AML-193 (cell line): ENCODE measurements around the gene ALDH16A1.

Experiments used
- DNase-seq, 2 experiments: peaks; one replicate each; lab custom pipeline; 2025; lab: John Stamatoyannopoulos, UW

Gene ALDH16A1

DNA sequence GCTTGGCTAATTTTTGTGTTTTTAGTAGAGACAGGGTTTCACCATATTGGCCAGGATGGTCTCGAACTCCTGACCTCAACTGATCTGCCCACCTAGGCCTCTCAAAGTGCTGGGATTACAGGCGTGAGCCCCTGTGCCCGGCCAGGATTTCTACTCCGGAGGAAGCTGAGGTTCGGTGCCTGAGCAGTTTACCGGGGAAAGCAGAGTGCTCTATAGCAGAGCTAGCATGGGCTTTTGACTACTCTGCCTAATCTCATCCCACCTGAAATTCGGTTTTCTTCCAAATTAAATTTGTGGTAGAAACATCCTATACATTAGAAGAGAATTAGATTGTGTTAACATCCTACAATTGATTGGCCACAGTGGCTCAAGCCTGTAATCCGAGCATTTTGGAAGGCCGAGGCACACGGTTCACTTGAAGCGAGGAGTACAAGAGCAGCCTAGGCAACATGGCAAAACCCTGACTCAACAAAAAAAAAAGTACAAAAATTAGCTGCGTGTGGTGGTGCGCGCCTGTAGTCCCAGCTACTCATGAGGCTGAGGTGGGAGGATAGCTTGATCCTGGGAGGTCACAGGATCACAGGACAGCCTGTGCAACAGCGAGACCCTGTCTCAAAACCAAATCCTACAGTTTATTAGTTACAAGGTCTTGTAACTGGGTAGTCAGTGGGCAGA lies 36.0 kb downstream of the ALDH16A1 start:
- no peak for DNase-seq

DNA sequence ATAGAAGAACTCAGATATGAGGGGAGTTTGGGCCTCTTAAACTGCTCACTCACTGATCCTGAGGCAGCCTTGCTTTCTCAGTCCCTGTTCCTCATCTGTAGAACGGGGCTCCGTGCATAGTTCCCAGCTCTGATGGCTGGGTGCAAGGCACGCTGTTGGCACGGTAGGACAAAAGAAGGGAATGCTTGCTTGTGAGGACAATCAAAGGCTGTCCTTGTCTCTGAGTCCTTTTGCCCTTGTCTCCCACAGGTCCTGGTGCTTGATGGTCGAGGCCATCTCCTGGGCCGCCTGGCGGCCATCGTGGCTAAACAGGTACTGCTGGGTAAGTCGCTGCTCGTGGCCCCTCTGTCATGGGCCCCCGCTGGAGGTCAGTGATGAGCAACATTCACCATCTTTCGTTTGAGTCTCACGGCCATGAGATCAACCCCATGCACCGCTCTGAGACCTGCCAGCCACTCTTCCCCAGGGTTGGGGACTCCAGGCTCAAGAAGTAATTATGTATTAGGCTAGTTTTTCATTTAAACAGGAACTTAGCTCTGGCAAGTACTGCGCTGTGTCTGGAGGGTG lies 36.7 kb downstream of the ALDH16A1 start:
- DNase-seq, result no peak

DNA sequence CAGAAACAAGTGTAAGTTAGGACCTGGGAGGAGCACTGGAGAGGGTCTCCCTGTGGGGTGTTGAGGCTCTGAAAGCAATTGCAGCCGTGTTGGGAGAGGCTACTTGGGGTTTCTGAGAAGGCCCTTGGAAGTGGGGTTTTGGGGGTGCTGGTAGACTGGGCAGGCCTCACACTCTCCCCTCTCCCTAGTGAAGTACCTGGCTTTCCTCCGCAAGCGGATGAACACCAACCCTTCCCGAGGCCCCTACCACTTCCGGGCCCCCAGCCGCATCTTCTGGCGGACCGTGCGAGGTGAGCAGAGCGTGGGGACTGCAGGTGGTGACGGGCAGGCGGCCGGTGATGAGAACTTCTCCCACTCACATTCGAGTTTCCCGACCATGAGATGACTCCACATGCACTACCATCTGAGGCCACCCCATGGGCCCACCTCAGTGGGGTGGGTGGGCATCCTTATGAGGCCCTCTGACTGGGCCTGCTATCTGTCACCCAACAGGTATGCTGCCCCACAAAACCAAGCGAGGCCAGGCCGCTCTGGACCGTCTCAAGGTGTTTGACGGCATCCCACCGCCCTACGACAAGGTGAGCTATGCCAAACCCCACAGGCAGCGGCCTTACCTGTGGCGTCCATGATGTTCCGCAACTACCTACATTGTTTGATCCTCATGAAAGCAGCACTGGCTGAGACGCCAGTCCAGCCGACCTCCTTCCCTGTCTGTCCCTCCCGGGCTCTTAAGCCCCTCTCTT lies 37.4 kb downstream of the ALDH16A1 start:
- DNase-seq, result no peak

DNA sequence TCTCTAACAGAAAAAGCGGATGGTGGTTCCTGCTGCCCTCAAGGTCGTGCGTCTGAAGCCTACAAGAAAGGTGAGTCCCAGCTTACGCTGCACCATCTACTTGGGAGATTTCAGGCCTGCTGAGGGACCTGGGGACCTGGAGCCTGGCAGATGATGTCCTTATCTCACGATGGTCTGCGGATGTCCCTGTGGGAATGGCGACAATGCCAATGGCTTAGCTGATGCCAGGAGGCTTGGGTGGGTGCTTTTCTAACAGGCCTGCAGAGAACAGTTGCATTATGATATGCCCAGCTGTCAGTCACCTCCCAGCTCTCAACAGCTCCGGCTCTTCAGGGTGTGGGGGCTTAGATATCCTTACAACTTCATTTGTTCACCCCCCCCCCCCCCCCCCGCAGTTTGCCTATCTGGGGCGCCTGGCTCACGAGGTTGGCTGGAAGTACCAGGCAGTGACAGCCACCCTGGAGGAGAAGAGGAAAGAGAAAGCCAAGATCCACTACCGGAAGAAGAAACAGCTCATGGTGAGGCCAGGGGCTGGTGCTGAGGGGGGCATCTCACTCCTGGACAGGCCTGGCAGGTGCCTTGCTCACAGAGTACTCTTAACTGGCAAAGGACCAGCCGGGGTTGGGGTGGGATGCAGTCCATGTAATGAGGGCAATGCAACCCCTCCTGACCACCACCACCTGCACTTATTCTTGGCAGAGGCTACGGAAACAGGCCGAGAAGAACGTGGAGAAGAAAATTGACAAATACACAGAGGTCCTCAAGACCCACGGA lies 38.2 kb downstream of the ALDH16A1 start:
- DNase-seq, result no peak

DNA sequence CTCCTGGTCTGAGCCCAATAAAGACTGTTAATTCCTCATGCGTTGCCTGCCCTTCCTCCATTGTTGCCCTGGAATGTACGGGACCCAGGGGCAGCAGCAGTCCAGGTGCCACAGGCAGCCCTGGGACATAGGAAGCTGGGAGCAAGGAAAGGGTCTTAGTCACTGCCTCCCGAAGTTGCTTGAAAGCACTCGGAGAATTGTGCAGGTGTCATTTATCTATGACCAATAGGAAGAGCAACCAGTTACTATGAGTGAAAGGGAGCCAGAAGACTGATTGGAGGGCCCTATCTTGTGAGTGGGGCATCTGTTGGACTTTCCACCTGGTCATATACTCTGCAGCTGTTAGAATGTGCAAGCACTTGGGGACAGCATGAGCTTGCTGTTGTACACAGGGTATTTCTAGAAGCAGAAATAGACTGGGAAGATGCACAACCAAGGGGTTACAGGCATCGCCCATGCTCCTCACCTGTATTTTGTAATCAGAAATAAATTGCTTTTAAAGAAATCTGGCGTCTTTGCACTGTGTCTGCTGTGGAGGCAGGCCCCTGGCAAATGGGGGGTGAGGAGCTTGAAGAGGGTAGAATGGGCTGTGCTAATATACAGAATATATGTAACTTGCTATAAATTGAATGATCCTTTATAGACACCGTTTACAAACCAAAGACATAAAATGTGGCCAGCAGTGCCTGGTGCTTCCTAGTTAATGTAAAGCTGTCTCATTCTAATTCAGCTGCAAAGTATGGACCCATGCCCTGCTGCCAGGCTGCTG lies 39.0 kb downstream of the ALDH16A1 start:
- DNase-seq, result no peak

DNA sequence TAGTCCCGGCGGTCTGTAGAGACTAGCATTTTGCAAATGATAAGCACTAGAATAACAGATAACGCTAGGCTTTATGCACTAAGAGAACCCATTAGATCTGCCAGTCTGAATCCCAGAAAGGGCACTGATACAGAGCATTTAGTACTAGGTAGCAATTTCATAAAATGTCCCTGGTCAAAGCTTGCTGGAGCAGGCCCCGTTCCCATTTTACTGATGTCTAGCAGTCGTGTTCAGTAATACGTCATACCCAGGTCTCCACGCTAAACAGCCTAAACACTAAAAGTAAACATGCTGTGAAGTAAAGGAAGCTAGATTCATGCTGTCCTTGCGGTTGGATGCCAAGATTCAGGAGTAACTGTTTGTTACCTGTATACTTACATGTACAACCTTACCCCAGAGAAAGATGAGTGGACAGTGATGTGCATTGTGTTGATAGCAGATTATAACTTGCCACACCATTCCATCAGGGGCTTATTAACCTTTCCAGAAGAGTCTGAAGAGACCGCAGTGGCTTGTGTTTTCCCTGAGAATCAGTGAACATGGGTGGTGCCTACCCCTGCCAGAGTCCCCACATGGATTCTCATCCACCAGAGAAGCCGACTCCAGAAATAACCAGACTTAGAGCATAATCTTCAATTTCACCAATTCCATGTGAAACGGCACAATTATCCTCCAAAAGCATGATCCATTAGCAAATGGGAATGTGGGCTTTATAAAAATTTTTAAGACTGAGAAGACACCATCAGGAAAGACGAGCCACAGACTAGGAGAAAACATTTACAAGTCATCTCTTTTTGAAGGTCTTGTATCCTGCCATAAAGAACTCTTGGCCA lies 39.8 kb downstream of the ALDH16A1 start:
- DNase-seq, result no peak

DNA sequence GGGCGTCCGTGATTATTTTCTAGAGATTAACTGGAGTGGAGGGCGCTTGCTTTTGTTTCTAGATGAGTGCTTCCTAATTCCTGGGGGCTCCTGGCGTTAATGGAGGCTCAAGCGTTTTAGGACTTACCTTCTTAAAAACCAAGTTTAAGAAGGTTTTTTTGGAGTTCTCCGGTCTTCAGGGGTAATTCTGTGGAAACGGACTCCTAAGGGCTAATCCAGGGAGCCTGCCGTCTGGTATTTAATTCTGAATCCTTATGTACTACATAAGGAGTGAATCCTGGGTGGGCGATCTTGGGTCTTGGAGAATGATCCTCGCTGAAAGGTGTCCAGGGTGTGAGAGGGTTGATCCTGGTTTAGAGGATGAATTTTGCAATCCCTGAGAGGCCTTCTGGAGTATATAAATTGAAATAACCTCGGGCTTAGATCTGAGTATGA lies 43.6 kb downstream of the ALDH16A1 start:
- no peak for DNase-seq

DNA sequence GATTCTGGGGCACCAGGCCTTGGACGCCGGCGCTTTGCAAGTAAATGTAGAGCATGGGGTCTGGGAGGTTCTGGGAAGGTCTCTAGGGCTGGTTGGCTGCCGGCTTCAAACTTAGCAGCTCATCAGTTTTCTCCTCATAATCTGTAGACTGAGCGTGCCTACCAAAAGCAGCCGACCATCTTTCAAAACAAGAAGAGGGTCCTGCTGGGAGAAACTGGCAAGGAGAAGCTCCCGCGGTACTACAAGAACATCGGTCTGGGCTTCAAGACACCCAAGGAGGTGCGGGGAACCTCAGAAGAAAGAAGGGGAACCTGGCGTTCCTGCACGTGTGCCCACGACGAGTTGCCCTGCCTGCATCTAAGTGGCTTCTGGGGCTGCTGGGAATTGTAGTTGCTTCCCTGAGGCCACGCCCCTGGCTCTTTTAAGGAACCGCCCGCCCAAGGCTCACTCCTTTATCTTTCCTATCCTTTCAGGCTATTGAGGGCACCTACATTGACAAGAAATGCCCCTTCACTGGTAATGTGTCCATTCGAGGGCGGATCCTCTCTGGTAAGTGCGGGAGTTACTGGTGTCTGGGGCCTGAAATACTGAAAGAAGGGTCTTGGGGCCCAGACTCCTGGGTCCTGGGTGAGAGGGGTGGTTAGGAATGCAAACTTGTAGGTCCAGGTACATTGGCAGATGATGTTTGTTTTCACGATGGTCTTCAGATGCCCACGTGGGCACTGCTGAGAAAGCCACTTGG lies 44.2 kb downstream of the ALDH16A1 start:
- DNase-seq, result peak; percentile 84 to 87

DNA sequence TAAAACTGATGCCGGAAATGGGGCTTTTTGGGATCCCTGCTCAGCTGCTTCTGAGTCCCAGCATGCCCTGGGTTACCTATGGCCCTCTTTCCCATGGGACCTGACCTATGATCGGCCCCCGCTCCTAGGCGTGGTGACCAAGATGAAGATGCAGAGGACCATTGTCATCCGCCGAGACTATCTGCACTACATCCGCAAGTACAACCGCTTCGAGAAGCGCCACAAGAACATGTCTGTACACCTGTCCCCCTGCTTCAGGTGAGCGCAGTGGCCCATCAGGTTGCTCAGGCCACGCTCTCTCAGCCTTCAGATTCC lies 44.7 kb downstream of the ALDH16A1 start:
- DNase-seq, result no peak

DNA sequence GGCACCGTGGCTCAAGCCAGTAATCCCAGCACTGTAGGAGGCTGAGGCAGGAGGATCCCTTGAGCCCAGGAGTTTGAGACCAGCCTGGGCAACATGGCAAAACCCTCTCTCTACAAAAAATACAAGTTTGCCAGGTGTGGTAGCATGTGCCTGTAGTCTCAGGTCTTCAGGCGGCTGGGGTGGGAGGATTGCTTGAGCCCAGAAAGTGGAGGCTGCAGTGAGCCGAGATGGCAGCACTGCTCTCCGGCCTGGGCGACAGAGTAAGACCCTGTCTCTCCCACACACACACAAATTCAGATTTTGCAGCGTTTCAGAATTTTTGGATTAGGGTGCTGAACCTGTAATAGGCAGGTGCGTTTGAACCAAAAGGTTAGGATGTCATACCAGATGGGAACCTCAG lies 45.5 kb downstream of the ALDH16A1 start:
- DNase-seq, result no peak

DNA sequence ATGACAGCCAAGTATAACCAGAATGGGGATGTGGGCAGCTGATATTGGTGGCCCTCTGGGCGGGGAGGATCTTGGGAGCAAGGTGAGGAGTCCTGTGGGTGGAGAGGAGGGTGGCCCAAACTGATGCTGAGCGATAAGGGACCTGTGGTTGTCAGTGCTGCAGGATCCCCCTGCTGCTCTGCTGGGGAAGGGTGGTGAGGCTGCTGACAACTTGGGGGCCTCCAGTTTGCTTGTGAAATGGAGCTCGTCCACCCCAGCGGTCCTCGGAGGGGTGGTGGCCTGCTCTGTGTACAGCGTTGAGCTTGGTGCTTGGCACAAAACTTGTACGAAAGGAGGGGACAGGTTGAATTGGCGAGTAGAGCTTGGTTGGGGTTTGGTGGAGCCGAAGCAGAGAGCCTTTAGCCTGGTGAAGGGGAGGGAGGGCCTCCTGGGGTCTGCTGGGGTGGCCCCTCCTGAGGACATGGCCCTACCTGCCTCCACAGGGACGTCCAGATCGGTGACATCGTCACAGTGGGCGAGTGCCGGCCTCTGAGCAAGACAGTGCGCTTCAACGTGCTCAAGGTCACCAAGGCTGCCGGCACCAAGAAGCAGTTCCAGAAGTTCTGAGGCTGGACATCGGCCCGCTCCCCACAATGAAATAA lies 46.1 kb downstream of the ALDH16A1 start:
- no peak for DNase-seq

DNA sequence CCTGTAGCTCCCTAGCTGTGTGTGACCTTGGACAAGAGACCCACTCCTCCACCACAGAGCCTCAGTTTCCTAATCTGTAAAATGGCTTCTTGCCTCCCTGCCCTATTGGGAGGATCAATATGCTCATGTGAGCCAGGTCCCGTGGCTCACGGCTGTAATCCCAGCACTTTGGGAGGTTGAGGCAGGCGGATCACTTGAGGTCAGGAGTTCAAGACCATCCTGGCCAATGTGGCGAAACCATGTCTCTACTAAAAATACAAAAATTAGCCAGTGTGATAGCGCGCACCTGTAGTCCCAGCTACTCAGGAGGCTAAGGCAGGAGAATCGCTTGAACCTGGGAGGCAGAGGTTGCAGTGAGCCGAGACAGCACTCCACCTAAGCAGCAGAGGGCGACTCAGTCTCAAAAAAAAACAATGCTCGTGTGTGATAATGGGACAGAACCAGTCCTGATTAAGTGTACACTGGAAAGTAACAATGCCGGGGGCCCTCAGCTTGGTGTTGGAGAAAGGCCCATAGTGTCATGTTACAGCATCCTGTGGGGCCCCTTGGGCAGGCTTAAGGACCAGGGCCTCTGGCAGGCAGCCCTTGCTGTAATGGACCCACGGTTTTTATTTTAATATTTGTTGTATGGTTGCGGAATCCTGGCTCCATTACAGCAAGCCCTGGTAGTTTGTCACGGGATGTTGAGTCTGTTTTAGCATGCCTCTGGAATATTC lies 50.0 kb downstream of the ALDH16A1 start:
- DNase-seq, result peak; percentile 25 to 44

DNA sequence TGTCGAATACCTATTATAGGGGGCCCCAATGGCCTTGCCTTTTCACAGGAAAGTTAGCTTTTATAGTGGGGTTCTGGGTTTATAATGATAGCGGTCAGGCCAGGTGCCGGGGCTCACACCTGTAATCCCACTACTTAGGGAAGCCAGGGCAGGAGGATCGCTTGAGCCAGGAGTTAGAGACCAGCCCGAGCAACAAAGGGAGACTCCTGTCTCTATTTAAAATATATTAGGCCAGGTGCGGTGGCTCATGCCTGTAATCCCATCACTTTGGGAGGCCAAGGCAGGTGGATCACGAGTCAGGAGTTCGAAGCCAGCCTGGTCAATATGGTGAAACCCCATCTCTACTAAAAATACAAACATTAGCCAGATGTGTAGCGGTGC lies 50.5 kb downstream of the ALDH16A1 start:
- no peak for DNase-seq

DNA sequence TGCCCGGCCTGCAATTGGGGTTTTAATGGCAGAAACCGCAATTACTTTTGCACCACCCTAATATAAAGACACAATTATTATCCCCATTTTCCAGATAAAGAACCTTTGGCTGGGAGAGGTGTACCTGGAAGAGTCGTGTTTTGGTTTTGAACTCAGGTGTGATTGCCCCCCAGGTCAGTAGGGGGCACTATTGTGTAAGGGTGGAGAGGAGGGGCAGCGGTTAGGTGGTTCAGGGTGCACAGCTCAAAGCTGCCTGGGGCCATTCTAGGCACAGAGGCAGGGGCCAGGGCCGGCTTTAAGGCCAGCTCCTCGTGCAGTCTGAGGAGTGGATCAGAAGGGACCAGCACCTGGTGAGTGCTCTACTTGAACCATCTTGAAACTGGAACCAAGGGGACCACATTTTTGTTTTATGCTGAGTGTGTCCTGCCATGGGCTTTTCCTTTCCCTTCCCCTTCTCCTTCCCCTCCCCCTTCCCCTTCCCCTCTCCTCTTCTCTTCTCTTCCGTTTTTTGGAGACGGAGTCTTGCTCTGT lies 53.6 kb downstream of the ALDH16A1 start:
- DNase-seq, result peak; percentile 61 to 73

DNA sequence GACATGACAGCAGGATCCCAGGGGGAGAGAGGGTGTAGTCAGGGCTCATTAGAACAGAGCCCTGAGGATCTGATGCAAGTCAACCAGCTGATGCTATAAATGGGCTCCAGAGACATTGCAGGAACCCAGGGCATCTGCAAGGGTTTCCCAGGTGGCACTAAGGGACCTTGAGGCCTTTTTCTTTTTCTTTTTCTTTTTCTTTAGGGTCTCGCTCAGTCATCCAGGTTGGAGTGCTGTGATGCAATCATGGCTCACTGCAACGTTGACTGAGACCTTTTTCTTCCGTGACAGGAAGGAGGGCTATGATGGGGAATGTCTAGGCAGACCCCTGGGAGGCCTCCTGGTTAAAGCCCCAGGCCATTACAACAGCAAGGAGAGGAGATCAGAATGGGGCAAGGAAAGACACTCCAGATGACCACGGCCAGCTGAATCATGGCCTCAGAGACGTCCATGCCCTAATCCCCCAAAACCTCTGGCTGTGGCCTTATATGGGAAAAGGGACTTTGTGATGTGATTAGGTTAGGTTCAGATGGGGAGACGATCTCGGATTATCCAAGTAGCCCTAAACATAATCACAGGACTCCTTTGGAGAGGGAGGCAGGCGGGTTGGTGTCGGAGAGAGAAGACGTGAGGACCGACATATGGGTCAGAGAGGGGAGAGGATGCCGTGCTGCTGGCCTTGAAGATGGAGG lies 54.9 kb downstream of the ALDH16A1 start:
- no peak for DNase-seq

DNA sequence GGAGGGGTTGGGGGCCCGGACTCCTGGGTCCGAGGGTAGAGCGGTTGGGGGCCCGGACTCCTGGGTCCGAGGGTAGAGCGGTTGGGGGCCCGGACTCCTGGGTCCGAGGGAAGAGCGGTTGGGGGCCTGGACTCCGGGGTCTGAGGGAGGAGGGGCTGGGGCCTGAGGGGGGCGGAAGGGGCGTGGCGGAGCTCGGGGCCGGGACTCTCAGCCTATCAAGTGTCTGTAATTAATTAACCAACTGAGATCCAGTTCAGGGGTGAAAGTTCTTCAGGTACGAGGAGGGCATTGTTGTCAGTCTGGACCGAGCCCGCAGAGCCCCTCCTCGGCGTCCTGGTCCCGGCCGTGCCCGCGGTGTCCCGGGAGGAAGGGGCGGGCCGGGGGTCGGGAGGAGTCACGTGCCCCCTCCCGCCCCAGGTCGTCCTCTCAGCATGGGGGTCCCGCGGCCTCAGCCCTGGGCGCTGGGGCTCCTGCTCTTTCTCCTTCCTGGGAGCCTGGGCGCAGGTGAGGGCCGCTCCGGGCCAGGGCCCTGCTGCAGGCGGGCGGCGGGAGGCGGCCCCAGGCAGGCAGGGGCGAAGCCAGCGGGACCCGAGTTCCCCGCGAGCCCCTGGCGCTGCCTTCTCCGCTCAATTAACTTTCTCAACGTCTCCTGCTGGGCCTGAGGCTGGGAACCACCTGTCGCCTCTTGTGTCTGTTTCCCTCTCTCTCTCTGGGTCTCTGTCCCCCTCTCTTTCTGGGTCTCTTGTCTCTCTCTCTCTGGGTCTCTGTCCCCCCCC lies 60.1 kb downstream of the ALDH16A1 start:
- no peak for DNase-seq

DNA sequence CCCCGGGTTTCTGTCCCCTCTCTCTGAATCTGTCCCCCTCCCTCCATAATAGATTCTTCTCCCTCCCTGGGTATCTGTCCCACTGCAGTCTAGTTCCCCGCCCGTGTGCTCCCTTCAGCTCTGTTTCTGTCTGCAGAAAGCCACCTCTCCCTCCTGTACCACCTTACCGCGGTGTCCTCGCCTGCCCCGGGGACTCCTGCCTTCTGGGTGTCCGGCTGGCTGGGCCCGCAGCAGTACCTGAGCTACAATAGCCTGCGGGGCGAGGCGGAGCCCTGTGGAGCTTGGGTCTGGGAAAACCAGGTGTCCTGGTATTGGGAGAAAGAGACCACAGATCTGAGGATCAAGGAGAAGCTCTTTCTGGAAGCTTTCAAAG lies 60.7 kb downstream of the ALDH16A1 start:
- DNase-seq, result no peak

DNA sequence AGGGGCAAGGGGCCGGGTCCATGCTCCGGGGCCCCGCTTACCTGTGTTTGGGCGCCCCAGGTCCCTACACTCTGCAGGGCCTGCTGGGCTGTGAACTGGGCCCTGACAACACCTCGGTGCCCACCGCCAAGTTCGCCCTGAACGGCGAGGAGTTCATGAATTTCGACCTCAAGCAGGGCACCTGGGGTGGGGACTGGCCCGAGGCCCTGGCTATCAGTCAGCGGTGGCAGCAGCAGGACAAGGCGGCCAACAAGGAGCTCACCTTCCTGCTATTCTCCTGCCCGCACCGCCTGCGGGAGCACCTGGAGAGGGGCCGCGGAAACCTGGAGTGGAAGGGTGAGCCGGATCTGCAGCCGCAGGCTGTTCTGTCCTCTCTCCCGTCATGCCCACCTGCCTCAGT lies 61.1 kb downstream of the ALDH16A1 start:
- no peak for DNase-seq
